Uterus (tissue), 2 donors: ENCODE results near the gene PLEKHM3.

Source experiments
- CTCF ChIP-seq, 4 experiments: fragments of 200-600 bp in 2 of 4; fragments of 450-650 bp in 2 of 4; sonication (generic) in 2 of 4; IDR thresholded peaks; one replicate each; pipeline ENCODE4 v1.5.1; 2016 to 2019; ENCODE audit warnings: antibody characterized with exemption in 4 of 4, mild to moderate bottlenecking in 2 of 4, moderate library complexity in 1 of 4
- POLR2A ChIP-seq, 2 donors: fragments of 450-650 bp; IDR thresholded peaks; one replicate each; pipeline ENCODE4 v1.6.1; 2016; ENCODE audit warnings: antibody characterized with exemption in 2 of 2, mild to moderate bottlenecking in 1 of 2, moderate library complexity in 1 of 2

GRCh38 chr2:207975921-207976320 lies 49.4 kb downstream of the PLEKHM3 start:
- TF ChIP-seq CTCF (IDR thresholded peaks at IDR 0.05) (no peak), POLR2A (IDR thresholded peaks at IDR 0.05) (no peak)
